Measurements from ENCODE around the gene RPL22L1. TPM values are rescaled to one million over a fixed set of nuclear protein-coding genes. Genes with fewer than 3 reads are reported as not detected.

The RPL22L1 gene
- total RNA-seq, 1 experiment from 2014 or later = 41.5 TPM

GRCh38 chr3:170914212-170914611 lies 44.2 kb upstream of the RPL22L1 start:
- TF ChIP-seq CTCF (conservative IDR thresholded peaks at IDR 0.05; ENCODE audit: low read depth, low read length) = no peak
- no peak for TF ChIP-seq EZH2 (IDR thresholded peaks at IDR 0.05; ENCODE audit: borderline replicate concordance, low read depth, low read length, poor library complexity, severe bottlenecking)
- Histone ChIP-seq H3K9me3 (ENCODE audit: low read depth, low read length, poor library complexity, severe bottlenecking) (peaks cover 5% of the 10 kb centered on the region), H3K4me3 (ENCODE audit: low read depth, low read length, poor library complexity, severe bottlenecking) (no peak overlapping the region), H3K27me3 (replicated peaks; ENCODE audit: insufficient read depth, low read depth, low read length, poor library complexity) (no peaks in the 10 kb centered on the region), H3K36me3 (ENCODE audit: insufficient read depth, low read length, poor library complexity, severe bottlenecking) (no peaks in the 10 kb centered on the region), H3K4me1 (ENCODE audit: insufficient read depth, low read length, poor library complexity, severe bottlenecking) (no peaks in the 10 kb centered on the region), H3K27ac (ENCODE audit: low read depth, low read length, poor library complexity, severe bottlenecking) (no peak overlapping the region)
- DNase-seq (ENCODE audit: low spot score) = no peak
- intact Hi-C loops (cut with micrococcal nuclease; ENCODE audit: unreplicated experiment) = no loop called here
- ChIA-PET CTCF (no interaction called here), POLR2A (ENCODE audit: low non-redundant PET) (no interaction called here)
- BruUV-seq (replicated peaks) = no TSS peak

- H3K27ac ChIP-seq (ENCODE audit: low read depth, low read length, poor library complexity, severe bottlenecking) = no peak overlapping the region
- intact Hi-C loops (cut with micrococcal nuclease; ENCODE audit: unreplicated experiment) = no loop called here
- H3K4me1 ChIP-seq (ENCODE audit: insufficient read depth, low read length, poor library complexity, severe bottlenecking) = peaks cover 10% of the 10 kb centered on the region
- ChIA-PET CTCF (no interaction called here), POLR2A (ENCODE audit: low non-redundant PET) (no interaction called here)
- no peak for TF ChIP-seq EZH2 (IDR thresholded peaks at IDR 0.05; ENCODE audit: borderline replicate concordance, low read depth, low read length, poor library complexity, severe bottlenecking)
- TF ChIP-seq CTCF (conservative IDR thresholded peaks at IDR 0.05; ENCODE audit: low read depth, low read length) = no peak
- H3K4me3 ChIP-seq (ENCODE audit: low read depth, low read length, poor library complexity, severe bottlenecking) = no peak overlapping the region
- peaks cover 11% of the 10 kb centered on the region for H3K9me3 ChIP-seq (ENCODE audit: low read depth, low read length, poor library complexity, severe bottlenecking)
- no peak for DNase-seq (ENCODE audit: low spot score)
- BruUV-seq (replicated peaks) = no TSS peak
- no peaks in the 10 kb centered on the region for H3K27me3 ChIP-seq (replicated peaks; ENCODE audit: insufficient read depth, low read depth, low read length, poor library complexity)
- no peaks in the 10 kb centered on the region for H3K36me3 ChIP-seq (ENCODE audit: insufficient read depth, low read length, poor library complexity, severe bottlenecking)
Observed at GRCh38 chr3:170911051-170911450, 41.1 kb upstream of the RPL22L1 start.

- peaks cover 10% of the 10 kb centered on the region for H3K4me1 ChIP-seq (ENCODE audit: insufficient read depth, low read length, poor library complexity, severe bottlenecking)
- BruUV-seq (replicated peaks) = no TSS peak
- H3K9me3 ChIP-seq (ENCODE audit: low read depth, low read length, poor library complexity, severe bottlenecking) = peaks cover 11% of the 10 kb centered on the region
- TF ChIP-seq EZH2 (IDR thresholded peaks at IDR 0.05; ENCODE audit: borderline replicate concordance, low read depth, low read length, poor library complexity, severe bottlenecking) = no peak
- TF ChIP-seq CTCF (conservative IDR thresholded peaks at IDR 0.05; ENCODE audit: low read depth, low read length) = no peak
- DNase-seq (ENCODE audit: low spot score) = no peak
- no peaks in the 10 kb centered on the region for H3K36me3 ChIP-seq (ENCODE audit: insufficient read depth, low read length, poor library complexity, severe bottlenecking)
- intact Hi-C loops (cut with micrococcal nuclease; ENCODE audit: unreplicated experiment) = no loop called here
- H3K4me3 ChIP-seq (ENCODE audit: low read depth, low read length, poor library complexity, severe bottlenecking) = no peak overlapping the region
- H3K27me3 ChIP-seq (replicated peaks; ENCODE audit: insufficient read depth, low read depth, low read length, poor library complexity) = no peaks in the 10 kb centered on the region
- no peak overlapping the region for H3K27ac ChIP-seq (ENCODE audit: low read depth, low read length, poor library complexity, severe bottlenecking)
- POLR2A ChIA-PET (ENCODE audit: low non-redundant PET) = no interaction called here
- CTCF ChIA-PET = no interaction called here
Observed at GRCh38 chr3:170910542-170910941, 40.5 kb upstream of the RPL22L1 start.
